GM18499 (cell line): ENCODE data around the gene PAGR1.

Experiments used
- ATAC-seq: cut with Tn5 transposase; IDR thresholded peaks from one replicate; pipeline ENCODE4 v1.9.1; 2021; ENCODE audit warnings: moderate number of reproducible peaks; ENCODE audit not compliant: insufficient read depth, unreplicated experiment

PAGR1 gene

DNA sequence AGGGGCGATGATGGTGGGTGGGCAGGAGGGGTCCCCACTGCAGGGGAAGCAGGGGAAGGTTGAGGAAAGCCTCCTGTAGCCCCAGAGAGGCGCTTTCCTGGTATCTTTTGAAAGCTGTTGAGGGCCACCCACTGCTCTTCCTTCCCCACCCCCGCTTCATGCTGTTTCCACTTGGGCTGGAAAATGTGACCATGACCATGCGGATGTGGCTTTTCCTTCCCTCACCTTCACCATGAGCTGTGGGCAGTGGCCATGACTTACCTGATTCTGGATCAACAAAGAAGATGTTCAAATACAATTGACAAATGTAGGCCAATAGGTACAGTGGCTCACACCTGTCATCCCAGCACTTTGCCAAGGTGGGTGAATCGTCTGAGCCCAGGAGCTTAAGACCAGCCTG lies 18.1 kb downstream of the PAGR1 start:
- ATAC-seq: no peak

DNA sequence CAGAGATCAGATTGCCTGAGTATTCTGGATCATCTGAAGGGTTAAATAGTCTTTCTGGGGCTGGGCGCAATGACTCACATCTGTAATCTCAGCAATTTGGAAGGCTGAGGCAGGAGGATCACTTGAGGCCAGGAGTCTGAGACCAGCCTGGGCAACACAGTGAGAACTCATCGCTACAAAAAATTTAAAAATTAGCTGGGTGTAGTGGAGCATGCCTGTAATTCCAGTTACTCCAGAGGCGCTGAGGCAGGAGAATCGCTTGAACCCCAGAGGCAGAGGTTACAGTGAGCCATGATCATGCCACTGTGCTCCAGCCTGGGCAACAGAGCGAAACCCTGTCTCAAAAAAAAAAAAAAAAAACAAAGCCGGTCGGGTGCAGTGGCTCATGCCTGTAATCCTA lies 20.0 kb downstream of the PAGR1 start:
- ATAC-seq: no peak

DNA sequence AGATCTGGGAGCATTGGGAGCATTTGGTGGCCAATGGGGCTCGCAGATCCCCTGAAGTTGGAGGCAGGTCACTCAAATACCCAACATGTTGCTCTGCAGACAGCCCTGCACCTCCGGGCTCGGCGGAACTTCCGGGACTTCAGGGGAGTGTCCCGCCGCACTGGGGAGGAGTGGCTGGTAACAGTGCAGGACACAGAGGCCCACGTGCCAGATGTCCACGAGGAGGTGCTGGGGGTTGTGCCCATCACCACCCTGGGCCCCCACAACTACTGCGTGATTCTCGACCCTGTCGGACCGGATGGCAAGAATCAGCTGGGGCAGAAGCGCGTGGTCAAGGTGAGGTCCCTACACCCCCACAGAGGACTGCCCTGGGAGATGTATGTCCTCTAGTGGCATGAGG lies 20.7 kb downstream of the PAGR1 start:
- ATAC-seq: no peak

DNA sequence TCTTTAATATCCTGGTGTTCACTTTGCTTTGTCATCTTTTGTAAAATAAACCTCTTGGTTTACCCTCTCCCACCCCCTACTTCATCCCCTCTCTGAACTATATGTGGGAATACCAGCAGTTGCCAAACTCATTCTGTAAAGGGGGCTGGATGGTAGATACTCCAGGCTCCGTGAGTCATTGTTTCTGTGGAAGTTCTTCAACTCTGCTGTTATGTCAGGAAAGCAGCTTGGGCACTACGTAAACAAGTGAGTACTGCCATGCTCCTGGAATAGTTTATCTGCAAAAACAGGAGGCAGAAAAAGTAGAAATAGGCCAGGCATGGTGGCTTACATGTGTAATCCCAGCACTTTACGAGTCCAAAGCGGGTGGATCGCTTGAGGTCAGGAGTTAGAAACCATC lies 21.9 kb downstream of the PAGR1 start:
- no peak for ATAC-seq

DNA sequence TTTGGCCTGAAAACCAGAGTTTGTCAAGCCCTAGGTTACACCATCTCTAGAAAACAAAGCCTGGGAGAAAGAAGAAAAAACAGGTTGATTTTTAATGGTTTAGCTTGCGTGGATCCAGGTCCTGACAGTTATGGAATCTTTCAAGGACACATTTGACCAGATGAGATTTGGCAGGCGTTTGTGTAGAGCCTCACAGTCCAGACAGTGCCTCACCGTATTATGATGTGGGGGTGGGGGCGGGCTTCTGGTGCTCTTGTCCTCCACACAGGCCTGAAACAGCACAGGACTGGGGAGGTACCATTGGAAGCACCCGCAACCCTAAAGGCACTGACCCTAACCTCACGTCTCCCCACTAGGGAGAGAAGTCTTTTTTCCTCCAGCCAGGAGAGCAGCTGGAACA lies 23.9 kb downstream of the PAGR1 start:
- ATAC-seq: no peak

DNA sequence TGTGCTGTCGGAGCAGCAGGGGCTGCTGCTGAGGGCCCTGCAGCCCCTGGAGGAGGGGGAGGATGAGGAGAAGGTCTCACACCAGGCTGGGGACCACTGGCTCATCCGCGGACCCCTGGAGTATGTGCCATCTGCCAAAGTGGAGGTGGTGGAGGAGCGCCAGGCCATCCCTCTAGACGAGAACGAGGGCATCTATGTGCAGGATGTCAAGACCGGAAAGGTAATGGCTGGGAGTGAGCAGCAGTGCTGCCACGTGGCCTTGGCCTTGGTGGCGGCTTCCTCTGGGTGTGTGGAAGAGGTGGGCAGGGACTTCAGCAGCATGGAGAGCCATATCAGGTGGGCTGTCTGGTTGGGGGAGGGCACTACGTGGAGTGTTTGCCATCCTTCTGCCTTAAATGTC lies 24.3 kb downstream of the PAGR1 start:
- no peak for ATAC-seq

DNA sequence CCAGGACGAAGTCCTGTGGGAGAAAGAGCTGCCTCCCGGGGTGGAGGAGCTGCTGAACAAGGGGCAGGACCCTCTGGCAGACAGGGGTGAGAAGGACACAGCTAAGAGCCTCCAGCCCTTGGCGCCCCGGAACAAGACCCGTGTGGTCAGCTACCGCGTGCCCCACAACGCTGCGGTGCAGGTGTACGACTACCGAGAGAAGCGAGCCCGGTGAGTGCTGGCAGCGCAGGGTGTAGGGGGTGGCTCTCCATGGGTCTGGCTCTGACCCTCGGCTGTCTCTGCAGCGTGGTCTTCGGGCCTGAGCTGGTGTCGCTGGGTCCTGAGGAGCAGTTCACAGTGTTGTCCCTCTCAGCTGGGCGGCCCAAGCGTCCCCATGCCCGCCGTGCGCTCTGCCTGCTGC lies 25.7 kb downstream of the PAGR1 start:
- no peak for ATAC-seq

DNA sequence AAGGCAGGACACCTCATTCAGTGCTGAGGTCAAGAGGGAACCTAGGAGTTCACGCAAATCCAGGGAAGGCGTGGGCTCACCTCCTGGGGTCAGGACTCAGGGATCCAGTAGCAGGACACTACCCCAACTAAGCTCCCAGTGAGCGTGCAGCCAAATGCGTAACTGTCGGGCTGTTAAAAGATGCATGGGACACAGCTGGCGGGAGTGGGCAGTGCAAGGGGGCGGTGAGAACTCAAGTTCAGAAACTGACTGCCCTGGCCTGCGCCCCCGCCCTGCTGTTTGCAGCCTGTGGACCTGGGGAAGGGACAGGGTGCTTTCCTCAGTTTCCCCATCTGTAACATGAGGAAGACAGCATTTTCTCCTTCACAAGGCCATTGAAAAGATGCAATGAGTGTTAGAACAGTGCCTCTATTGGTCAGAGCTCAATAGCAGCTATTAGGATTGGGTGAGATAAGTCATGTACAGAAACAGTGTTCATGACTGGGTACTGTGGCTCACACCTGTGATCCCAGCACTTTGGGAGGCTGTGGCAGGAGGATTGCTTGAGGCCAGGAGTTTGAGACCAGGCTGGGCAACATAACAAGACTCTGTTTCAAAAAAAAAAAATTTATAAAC lies 26.9 kb downstream of the PAGR1 start:
- no peak for ATAC-seq

DNA sequence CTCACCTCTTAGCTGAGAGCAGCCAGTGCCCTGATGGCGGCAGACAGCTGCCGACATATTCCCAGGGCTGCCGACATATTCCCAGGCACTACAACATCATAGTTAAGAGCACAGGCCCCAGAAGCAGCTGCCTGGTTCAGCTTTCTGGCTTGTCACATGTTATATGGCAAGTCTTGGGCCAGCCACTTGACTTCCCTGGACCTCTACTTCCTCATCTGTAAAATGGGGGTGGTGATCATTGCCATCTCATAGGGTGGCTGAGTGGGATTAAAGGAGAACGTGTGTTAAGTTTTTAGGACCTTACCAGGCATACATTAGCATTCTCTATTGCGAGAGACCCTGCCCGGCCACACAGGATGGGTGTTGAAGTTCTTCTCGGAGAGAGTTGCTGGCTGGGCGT lies 28.0 kb downstream of the PAGR1 start:
- ATAC-seq: no peak

DNA sequence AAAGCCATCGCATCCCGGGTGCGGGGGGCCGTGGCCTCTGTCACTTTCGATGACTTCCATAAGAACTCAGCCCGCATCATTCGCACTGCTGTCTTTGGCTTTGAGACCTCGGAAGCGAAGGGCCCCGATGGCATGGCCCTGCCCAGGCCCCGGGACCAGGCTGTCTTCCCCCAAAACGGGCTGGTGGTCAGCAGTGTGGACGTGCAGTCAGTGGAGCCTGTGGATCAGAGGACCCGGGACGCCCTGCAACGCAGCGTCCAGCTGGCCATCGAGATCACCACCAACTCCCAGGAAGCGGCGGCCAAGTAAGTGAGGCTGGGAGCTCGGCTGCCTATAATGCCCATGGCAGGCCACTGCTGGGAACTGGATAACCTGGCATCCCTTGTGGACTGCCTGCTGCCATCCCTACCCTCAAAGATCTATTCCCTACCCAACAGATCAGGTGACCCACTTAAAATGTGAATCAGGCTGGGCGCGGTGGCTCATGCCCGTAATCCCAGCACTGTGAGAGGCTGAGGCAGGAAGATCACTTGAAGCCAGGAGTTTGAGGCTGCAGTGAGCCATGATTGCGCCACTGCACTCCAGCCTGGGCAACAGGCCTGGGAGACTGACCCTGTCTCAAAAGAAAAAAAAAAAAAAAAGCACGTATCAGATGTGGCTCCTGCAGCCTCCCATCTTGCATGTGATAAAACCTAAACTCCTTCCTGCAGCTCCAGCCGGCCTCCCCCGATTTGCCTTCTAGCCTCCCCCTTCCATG lies 28.8 kb downstream of the PAGR1 start:
- ATAC-seq: no peak

DNA sequence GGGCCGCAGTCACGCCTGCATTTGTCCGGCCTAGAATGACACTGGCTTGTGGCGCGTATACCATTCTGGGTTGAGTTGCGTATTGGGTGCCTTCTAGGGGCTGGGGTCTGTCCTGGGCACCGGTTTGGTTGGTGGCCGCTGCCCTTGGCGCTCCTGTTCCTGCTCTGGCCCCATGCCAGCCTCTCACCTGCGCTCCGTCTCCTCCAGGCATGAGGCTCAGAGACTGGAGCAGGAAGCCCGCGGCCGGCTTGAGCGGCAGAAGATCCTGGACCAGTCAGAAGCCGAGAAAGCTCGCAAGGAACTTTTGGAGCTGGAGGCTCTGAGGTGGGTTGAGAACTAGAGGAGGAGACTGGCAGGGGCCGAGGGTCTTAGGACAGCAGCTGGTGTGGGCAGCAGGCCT lies 29.7 kb downstream of the PAGR1 start:
- ATAC-seq: no peak

DNA sequence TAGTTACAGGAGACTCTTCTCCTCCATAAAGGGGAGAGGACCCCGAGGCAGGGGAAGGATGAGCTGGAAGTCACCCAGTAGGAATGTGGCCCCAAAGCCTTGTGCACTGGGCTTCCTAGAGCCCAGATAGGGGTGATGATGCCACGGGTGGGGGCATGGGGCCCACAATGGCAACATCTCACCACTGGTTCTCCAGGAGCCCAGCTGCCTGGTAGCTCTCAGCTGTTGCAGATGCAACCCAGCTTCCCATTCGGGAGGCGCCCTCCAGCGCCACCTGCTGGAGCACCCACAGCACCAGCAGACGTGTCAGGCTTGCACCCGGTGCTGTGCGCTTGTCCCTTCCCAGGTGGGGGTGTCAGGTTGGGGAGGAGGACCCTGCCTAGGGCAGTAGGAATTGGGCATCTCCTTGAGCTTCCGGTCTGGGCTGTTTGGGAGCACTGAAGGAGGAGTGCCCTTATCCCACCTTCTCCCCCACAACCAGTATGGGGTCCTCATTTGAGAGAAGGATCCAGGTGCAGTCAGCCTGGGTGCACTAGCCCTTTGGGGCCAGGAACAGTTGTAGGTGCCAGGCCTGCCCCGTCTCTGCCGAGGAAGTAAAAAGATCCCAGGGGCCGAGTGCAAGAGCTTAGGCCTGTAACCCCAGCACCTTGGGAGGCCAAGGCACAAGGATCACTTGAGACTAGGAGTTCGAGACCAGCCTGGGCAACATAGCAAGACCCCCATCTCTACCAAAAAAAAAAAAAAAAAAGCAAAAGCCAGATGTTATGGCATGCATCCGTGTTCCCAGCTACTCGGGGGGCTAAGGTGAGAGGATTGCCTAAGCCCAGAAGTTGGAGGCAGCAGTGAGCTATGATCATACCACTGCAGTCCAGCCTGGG lies 32.7 kb downstream of the PAGR1 start:
- no peak for ATAC-seq

DNA sequence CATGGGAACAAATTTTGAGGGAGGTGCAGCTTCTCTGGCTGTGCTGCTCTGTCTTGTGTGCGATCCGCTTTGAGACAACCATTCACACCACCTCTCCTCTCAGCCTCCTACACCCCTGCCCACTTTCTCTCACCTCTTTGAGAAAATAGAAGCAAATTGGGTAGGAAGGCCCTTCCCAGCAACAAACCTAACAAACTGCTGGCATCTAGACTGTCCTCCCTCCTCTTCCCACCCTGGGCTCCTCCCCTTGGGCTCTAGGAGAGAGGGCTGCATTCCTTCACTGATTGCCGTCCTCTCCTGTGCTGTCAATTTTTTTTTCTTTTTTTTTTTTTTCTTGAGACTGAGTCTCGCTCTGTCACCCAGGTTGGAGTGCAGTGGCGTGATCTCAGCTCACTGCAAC lies 33.6 kb downstream of the PAGR1 start:
- ATAC-seq: no peak

DNA sequence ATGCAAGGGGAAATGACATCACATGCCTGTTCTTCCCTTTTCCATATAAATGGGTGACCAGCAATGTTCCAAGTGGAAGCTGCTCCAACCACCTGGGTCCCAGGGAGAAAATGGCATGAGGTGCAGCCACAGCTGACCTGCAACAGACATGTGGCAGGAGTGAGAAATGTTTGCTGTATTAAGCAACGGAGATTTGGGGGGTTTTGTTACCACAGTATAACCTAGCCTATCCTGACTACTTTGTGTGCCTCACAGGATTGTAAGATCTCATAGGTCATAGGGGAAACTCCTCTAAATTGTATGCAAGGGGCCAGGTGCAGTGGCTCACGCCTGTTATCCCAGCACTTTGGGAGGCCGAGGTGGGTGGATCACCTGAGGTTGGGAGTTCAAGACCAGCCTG lies 35.0 kb downstream of the PAGR1 start:
- no peak for ATAC-seq

DNA sequence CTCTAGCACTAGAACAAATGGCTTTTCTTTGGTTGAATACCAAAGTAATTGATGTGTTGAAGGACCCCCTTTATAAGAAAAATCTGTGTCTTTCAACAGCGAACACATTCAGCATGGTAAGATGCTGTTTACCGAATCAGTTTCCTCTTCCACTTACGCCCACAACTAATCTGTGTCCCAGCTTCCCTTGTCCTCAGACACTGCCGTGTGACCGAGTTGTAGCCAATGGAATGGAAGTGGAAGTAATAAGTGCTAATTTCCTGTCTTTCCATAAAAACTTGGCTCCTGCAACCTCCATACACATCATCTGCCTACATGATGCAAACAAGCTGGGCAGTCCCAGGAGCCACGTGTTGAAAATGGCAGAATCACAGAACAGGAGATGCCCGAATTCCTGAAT lies 36.7 kb downstream of the PAGR1 start:
- ATAC-seq: no peak

DNA sequence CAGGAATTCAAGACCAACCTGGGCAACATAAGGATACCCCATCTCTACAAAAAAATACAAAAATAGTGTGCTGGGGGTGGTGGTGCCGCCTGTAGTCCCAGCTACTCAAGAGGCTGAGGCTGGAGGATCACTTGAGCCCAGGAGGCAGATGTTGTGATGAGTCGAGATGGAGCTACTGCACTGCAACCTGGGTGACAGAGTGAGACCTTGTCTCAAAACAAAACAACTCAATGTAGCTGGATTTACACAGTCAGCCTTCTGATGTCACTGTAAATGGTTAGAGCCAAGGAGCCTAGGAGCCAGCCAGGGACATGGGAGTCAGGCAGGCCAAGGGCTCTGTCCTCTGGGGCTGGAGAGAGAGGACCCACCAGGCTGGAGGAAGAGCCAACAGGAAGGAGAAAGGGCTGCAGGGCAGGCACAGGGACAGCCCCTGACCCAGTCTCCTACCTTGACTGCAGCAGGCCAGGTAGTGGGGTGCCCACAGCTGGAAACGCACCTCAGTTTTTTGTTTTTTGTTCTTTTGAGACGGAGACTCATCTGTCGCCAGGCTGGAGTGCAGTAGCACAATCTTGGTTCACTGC lies 38.7 kb downstream of the PAGR1 start:
- no peak for ATAC-seq

DNA sequence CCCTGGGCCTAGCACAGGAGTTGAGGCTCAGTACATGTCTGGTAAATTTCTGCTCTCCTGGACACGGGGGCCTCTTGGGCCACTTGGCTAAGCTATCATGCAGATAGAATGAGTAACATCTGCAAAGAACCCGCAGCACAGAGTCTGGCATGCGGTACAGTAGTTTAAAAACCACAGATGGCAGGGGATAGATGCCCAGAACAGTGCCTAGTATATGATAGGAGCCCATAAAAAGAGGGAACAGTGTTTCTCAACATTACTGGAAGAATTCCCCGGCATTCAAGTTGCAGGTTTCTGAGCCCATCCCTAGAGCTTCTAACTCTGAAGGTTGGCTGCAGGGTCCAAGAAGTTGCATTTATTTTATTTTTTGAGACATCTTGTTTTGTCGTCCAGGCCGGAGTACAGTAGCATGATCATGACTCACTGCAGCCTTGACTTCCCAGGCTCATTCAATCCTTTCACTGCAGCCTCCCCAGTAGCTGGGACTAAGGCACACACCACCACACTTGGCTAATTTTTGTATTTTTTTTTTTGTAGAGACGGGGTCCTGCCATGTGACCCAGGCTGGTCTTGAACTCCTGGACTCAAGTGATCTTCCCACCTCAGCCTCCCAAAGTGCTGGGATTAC lies 41.3 kb downstream of the PAGR1 start:
- no peak for ATAC-seq

DNA sequence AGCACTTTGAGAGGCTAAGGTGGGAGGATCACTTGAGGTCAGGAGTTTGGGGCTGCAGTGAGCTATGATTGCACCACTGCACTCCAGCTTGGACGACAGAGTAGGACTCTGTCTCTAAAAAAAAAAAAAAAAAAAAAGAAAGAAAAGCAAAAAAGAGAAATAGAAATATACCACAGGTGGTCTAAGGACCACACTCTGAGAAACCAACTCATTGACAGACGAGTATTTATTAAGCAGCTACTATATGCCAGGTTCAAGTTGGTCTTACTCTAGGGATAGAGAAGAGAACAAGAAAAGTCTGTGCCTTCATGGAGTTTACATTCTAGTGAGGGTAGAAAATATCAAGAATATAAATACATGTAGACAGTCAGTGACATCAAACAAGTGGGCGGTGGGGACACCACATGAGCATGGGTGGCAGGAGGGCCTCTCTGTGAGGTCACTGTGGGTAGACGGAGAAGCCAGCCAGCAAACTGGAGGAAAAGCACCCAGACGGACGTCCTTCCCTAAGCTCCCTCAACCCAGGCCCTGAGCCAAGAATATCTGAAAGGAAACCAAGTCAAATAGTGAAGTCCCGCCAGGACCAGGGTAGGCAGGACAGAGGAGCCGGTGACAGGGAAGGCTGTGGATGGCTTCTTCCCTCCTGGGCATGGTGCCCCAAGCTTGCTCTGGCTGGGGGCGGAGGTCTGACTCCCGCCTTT lies 42.3 kb downstream of the PAGR1 start:
- no peak for ATAC-seq

DNA sequence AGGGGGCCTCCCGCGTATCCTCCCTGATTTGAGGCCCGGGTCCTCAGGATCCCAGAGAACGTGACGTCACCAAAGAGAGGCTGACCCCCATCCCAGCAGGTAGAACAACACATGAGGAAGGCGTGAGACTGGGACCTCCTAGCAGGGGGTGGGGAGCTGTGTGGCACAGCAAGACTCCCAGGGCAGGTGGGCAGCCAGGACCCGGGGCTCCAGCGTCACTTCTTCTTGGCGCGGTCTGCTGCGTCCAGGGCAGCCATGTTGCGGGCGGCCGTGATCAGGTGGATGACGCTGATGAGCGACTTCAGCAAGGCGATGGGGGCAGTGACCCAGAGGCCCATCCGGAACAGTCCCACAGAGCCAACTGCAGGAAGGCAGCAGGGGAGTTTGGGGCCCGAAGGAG lies 43.0 kb downstream of the PAGR1 start:
- ATAC-seq: no peak

DNA sequence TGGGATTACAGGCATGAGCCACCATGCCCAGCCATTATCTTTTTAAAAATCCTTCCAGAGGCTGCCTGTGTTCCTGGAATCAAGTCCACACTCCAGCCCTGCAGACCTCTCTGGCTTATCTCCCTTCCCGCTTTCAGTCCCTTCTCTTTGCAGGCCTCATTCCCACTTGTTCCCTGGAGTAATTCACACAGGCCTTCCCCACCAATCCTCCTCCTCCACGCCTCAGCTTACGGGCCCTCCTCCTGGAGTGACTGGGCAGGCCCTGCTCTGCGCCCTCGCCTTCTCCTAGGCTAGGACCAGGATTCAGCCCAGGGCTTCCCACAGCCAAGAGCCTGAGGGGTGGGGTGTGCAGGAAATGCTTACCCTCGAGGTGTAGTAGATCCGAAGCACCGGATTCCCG lies 44.3 kb downstream of the PAGR1 start:
- ATAC-seq: no peak
